Measurements from ENCODE around the gene PREB.
"Not testable (repeated sequence)": the region's sequence is repeated elsewhere in the genome, so short reads cannot be mapped to it uniquely, and the experiment has no call there.

Gene PREB, protein sequence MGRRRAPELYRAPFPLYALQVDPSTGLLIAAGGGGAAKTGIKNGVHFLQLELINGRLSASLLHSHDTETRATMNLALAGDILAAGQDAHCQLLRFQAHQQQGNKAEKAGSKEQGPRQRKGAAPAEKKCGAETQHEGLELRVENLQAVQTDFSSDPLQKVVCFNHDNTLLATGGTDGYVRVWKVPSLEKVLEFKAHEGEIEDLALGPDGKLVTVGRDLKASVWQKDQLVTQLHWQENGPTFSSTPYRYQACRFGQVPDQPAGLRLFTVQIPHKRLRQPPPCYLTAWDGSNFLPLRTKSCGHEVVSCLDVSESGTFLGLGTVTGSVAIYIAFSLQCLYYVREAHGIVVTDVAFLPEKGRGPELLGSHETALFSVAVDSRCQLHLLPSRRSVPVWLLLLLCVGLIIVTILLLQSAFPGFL

DNA sequence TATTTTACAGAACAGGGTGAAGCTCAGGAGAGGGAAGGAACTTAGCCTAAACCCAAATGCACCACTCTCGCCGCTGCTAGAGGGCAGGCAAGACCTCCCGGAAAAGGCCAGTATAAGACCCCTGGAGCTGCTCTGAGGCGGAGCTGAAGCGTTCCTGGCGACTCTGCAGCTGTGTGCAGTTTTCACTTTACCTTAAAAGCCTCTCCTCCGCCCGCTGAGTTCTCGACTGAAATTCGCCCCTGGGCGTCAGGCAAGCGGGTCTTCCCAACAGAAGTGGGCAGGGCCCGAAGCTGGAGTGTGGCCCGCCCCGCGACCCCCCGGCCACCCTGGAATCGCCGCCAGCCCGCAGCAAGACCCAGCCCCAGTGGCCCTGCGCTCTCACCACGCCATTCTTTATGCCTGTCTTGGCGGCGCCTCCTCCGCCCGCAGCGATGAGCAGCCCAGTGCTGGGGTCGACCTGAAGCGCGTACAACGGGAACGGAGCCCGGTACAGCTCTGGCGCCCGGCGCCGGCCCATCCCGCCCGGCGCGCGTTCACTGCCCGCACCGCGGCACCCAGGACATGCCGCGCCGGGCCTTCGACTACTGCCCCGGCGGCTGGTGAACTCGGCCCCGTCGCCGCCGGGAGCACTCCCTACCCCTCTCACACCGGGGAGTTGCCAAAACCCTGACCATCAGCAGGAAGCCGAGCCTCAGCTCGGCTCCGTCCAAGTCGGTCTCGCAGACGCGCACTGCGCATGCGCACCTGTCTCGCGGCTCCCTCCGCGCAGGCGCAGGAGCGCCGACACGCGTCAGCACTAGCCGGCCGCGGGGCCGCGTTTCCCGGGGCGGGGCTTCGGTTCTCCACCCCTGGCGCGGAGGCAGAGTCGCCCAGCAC is at the start of gene PREB:
Gene PREB (minus strand): TSS at position 732 of the 876 bp plus-strand sequence. CDS start 215 bp downstream, at position 517.
- intact Hi-C loops (cut with DNase I): loop anchor here (5.0 kb wide), 1 partner anchor 78 kb away; the partner anchor contains the start of genes ATRAID and SLC5A6
- DNase-seq: peak; percentile 90 to 99 (median 97)

DNA sequence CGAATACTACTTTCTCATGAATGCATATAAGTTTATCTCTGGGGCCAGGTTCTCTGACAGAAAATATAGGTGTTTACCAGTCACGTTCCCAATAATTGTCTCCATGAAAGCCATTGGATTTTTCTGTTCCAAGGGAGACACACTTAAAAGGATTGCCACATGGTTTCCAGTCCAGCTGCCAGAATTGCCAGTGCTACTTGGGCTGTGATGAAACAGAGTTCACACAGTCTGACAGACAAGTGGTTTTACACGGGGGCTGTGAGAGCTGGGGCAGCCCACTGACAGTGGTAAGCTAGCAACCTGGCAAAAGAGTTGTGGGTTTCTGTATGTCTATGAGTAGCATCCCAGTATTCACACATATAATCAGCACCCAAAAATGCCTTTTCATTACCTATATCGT is 49.7 kb upstream of the PREB start:
- no peak for DNase-seq

DNA sequence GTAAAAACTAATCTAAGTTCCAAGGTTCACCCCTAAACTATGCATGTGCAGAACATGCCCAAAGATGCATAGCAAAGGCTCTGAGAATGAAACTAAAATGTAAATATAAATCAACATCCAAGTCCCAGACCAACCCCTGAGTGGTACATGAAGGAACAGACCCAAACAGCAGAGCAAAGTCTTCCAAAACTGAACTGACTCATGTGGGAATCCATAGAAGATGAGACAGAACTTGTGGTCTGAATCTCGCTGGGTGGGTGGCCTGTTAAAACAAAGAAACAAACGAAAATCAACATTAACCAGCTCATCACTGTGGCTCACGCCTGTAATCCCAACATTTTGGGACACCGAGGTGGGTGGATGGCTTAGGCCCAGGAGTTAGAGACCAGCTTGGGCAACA is 47.9 kb upstream of the PREB start:
- intact Hi-C loops (cut with DNase I): no loop called here
- no peak for DNase-seq

More for the DNA sequence above, 49.7 kb upstream of the PREB start:
- intact Hi-C loops (cut with DNase I): no loop called here

DNA sequence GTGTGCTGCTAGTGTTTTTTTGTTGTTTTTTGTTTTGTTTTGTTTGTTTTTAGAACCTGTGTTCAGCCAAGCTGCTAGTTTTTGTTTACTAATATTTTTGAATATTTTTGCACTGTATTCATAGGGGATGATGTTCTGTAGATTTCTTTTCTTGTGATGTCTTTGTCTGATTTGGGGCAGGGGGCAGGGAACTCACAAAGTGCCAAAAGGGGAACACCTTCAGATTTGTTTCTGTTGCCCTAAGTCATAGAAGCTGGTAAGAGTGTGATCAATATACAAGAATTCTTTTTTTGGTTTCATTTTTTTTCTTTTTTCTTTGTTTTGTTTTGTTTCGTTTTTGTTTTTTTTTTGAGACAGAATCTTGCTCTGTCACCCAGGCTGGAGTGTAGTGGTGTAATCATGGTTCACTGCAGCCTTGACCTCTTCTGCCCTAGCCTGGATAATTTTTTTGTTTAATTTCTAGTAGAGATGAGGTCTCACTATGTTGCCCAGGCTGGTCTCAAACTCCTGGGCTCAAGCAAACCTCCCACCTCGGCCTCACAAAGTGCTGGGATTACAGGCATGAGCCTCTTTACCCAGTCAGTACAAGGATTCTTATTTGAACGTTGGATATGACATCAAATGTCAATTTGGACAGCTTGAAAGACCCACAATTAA is 45.0 kb upstream of the PREB start:
- no peak for DNase-seq
- intact Hi-C loops (cut with DNase I): no loop called here

DNA sequence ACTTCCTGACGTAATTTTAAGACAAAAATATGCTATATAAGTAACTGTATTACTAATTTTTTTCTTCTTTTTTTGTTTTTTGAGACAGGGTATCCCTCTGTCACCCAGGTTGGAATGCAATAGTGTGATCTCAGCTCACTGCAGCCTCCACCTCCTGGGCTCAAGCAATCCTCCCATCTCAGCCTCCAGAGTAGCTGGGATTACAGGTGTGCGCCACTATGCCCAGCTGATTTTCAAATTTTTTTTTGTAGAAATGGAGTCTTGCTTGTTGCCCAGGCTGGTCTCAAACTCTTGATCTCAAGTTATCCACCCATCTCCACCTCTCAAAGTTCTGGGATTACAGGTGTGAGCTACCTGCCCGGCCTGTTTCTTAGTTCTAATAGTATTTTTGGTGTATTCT is 44.0 kb upstream of the PREB start:
- intact Hi-C loops (cut with DNase I): no loop called here
- DNase-seq: no peak

DNA sequence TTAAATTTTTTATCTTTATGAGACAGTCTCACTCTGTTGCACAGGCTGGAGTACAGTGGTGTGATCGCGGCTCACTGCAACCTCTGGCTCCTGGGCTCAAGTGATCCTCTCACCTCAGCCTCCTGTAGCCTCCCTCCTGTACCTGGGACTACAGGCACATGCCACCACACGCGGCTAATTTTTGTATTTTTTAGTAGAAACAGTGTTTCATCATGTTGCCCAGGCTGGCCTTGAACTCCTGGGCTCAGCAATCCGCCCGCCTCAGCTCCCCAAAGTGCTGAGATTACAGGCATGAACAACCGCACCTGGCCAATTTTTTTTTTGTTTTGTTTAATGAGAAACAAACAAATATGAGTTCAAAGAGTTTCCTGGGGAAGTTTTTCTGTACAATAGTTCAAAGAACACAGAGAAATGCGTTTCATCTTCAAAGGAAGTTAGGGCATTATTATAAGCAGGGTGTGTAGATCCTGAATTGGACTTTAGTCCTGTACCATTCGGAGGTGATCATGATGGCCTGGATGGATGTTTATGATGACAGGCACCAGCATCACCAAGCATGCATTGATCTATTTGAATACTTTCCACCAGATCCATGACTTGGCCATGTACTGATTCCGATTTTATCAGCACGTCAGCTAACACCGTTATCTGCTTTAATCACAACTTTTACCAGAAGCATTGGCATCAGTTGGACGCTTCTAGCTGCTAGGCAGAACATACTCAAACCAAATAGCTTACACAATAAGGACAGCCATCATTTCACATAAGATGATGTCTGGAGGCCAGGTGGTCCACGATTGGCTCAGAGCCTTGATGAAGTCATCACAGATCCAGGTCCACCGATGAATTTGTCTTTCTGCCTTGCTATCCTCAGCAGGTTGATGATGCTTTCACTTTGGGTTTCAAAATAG is 43.3 kb upstream of the PREB start:
- intact Hi-C loops (cut with DNase I): no loop called here

DNA sequence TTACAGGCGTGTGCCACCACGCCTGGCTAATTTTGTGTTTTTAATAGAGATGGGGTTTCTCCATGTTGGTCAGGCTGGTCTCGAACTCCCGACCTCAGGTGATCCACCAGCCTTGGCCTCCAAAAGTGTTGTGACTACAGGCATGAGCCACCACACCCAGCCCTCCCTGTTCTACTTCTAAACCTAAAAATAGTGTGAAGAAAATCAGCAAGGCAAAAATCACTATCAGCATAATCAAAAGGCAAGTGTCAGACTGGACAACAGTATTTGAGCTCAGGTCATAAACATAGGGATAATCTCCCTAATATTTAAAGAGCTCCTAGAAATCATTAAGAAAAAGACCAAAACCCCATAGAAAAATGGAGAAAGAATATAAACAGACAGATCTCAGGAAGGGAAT is 41.3 kb upstream of the PREB start:
- intact Hi-C loops (cut with DNase I); DNase-seq: not testable (repeated sequence)

More for the DNA sequence above, 43.3 kb upstream of the PREB start:
- no peak for DNase-seq

DNA sequence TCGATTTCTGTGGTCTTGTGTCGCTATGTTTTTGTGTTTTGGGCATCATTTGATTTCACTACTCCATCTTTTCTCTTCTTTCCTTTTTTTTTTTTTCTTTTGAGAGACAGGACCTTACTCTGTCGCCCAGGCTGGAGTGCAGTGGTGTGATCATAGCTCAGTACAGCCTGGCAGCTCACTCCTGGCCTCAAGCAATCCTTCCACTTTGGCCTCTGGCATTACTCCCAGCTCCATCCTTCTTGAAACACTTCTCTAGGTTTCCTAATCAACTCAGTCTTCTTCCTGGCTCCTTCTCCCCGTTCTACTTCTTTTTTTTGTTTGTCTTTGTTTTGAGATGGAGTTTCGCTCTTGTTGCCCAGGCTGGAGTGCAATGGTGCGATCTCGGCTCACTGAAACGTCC is 40.9 kb upstream of the PREB start:
- intact Hi-C loops (cut with DNase I): no loop called here
- peak in 1 of 42 donors; percentile 3 for DNase-seq

DNA sequence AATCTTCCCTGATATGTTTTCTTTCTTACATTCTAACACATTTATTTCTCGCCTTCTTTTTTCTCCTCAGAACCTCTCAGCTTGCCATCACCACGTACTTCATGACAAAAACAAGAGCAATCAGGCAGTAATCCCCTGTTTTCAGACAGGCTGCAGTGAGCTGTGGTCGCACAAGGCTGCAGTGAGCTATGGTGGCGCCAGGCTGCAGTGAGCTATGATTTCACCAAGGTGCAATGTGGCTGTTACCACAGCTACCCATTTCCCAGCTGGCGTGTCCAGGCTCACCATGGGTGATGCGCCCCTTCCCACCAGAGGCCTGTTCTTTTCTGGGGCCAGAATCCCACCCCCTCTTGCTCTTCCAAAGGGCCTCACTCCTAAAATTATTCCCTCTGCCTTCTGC is 40.2 kb upstream of the PREB start:
- no peak for DNase-seq

DNA sequence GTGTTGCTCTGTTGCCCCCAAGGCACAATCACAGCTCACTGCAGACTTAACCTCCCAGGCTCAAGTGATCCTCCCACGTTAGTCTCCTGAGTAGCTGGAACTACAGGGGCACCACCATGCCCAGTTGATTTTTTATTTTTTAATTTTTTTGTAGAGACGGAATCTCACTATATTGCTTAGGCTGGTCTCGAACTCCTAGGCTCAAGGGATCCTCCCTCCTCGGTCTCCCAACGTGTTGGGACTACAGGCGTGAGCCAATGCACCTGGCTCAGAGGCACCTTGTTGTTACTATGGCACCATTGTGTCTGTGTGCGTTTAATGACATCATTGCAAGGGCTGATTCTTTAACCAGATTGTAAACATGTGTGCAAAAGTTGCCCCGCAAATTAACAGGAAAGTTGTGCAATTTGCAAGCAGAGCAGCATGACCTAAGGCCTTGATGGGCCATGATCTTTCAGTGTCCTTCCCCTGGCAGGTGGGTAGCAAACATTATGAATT is 37.0 kb upstream of the PREB start:
- no peak for DNase-seq
- intact Hi-C loops (cut with DNase I): no loop called here

More for the DNA sequence above, 40.2 kb upstream of the PREB start:
- intact Hi-C loops (cut with DNase I): no loop called here

DNA sequence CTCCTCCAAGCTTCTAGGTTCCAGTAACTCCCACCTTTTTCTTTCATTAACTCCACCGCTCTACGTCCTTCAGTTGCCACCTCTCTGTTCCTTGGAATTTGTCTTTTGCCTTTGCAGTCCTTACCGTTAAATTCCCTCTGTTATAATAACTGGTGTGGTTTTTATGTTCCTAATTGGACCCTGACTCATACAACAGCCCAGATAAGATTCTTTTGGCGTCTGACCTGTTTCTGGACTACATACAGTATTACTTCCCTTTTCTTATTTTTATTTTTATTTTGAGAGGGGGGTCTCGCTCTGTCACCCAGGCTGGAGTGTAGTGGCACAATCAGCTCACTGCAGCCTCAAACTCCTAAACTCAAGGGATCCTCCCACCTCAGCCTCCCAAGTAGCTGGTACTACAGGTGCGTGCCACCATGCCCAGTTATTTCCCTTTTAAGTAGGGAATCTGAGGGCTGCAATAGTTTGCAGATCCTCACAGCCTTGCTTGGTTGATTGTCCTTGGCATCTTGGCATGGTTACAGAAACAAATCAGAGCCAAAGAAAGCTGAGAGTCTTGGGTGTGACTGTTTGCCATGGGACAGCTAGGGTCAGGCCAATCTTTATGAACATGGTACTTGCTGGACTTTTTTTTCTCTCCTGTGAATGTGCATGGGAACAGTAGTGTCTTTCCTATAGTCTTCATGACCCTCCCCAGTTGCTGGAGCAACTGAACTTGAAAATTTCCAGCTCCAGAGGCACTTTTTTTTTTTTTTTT is 36.3 kb upstream of the PREB start:
- intact Hi-C loops (cut with DNase I): no loop called here
- no peak for DNase-seq

DNA sequence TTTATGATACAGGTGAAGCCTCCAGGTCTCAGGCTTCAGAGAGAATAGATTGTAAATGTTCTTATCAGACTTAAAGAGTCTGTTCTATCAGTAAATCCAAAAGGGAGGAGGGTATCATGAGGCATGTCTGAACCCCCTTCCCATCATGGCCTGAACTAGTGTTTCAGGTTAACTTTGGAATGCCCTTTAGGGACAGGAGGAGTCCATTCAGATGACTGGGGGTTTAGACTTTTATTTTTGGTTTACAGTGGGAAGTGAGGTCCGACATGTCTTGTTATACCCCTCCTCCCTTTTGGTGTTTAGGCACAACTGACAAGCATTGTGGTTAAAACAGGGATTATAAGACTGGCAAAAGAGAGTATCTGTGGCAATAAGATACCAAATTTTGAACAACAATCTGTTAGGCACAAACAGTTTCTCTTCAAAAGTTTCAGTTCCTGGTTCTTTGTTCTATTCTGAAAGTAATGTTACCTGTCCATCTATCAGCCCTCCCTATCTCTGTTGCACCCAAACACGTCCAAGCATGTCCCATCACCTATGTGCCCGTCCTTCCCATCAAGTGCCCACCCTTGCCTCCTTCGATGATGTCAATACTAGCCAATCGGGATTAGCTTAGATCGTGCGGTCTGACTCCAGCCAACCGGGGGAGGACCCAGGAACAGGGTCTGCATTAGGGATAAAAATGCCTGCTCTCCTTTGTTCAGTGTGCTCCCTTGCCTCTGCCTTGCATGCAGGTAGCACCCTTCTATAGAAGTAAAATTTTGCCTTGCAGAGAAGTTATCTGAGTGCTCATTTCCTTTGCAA is 30.7 kb upstream of the PREB start:
- peak in 1 of 42 donors; percentile 24 for DNase-seq
- intact Hi-C loops (cut with DNase I): no loop called here

DNA sequence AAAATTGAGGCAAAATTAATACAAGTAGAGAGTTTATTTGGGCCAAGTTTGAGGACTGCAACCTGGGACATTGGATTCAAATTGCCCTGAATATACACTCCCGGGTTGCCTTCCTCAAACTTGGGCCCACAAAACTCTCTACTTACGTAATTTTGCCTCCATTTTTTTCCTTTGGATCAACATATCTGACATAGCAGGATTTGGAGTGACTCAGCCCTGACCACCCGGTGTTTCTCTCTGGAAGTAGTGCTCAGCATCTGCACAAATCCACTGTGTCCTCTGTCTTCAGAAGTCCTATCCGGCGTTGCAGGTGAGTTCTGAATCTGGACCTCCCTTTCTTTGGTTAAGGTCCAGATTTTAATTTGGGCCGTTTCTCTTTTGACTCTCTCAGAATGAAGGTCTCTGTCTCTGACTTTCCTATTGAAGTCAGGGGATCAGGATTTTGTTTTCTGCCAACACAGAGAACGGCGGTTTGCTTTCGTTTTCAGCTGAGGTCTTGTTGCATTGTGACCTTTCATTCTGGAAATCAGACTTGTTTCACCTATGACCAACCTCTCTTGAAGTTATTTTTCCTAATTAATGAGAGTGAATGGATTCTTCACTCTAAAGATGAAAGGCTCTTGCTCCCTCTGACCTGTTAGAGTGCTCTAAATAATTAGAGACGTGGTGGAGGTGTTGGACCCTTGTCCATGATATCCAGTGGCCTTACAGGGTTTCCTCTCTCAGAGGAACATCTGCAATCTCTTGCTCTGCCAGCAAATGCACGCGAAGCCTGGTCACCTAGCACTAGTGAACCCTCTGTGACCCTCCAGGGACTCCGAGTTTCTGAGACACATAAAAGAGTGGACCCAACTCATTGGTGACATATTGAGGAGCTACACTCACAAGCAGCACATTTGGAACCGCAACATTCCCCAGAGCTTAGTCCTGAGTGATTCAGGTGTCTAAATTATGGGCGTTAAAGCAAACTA is 28.0 kb upstream of the PREB start:
- DNase-seq: no peak
- intact Hi-C loops (cut with DNase I): no loop called here

DNA sequence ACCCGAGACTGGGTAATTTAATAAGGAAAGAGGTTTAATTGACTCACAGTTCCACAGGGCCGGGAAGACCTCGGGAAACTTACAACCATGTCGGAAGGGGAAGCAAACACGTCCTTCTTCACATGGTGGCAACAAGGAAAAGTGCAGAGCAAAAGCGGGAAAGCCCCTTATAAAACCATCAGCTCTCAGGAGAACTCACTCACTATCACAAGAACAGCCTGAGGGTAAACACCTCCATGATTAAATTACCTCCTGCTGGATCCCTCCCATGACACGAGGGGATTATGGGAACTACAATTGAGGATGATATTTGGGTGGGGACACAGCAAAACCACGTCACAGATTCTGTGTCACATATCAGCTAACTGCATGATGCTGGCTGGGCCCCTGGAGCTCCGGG is 25.8 kb upstream of the PREB start:
- intact Hi-C loops (cut with DNase I): no loop called here
- no peak for DNase-seq

DNA sequence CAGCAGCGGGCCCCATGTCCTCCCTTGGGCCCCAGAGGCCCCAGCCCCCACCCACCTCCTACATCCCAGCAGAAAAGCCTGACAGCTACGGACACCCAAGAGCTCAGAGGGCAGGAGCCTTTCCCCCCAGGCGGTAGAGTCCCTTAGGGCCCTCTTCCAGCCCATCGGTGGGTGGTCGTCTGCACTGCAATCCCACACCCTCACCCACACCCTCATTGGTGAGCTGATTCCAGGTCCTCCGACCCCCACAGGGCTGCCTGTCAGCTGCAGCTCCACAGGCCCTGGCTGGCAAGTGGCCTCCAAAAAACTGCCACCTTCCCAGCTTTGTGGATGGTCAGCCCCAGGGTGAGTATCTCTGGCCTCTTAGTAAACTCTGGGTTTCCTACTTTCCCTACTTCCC is 24.8 kb upstream of the PREB start:
- peak in 1 of 42 donors; percentile 28 for DNase-seq
- intact Hi-C loops (cut with DNase I): no loop called here

DNA sequence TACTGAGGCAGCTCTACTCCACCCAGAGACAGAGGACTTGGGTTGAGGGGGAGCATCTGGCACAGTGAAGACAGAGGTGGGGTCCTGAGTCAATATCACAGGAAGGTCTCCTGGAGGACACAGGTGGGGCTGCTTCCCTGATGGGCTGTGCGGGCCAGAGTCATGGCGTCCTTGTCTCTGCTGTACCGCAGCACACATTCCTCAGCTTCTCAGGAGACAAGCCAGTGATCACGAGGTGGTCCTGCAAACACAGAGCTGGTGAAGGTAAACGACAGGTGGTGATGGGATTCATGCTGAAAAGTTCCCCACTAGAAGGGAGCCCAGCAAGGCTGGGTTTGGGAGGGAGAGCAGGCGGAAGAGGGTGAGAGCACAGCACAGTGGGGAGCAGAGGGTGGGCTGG is 24.0 kb upstream of the PREB start:
- DNase-seq: no peak
- intact Hi-C loops (cut with DNase I): no loop called here

Data from head of caudate nucleus (tissue), 42 donors.